IMR-90 (cell line): ENCODE measurements around the gene COL5A1. TPM values are rescaled to one million over a fixed set of nuclear protein-coding genes. Genes with fewer than 3 reads are reported as not detected.

ENCODE experiments used
- ATAC-seq: fragments of 200-7000 bp; cut with Tn5 transposase; 2 replicates; pipeline ENCODE4 v1.9.1; 2020; ENCODE audit warnings: low read depth, mild to moderate bottlenecking, moderate library complexity
- BruUV-seq: library from RNA; stranded (reverse); fragments of 400-500 nt; replicated peaks from 2 replicates; lab custom pipeline; 2021; lab: Mats Ljungman, UMichigan
- CTCF ChIA-PET: fragments of 300-600 bp; formaldehyde crosslinking; extraction: SDS; loops from one replicate; lab custom pipeline; 2021; ENCODE audit warnings: antibody characterized with exemption; lab: Yijun Ruan, JAX
- POLR2A ChIA-PET: fragments of 300-600 bp; sonication (Branson Sonifier 250); formaldehyde crosslinking; loops from one replicate; lab custom pipeline; 2022; ENCODE audit warnings: antibody characterized with exemption; ENCODE audit not compliant: unreplicated experiment; lab: Charles Lee
- DNase-seq: peaks from one replicate; pipeline ENCODE4 v3.0.0; 2013
- H2AFZ ChIP-seq: replicated peaks from 2 replicates; pipeline ENCODE3; 2013; ENCODE audit warnings: low read length, mild to moderate bottlenecking; ENCODE audit not compliant: poor library complexity
- H2AK5ac ChIP-seq: 2 replicates; pipeline ENCODE4 v1.6.1; 2013; ENCODE audit warnings: low read depth, low read length, inconsistent platforms
- H2AK9ac ChIP-seq: replicated peaks from 2 replicates; pipeline ENCODE3; 2013; ENCODE audit warnings: mild to moderate bottlenecking, low read depth, low read length, moderate library complexity; ENCODE audit not compliant: poor library complexity
- H2BK120ac ChIP-seq: 2 replicates; pipeline ENCODE4 v1.6.1; 2013; ENCODE audit warnings: low read depth, low read length, inconsistent platforms
- H2BK15ac ChIP-seq: 3 replicates; pipeline ENCODE4 v1.6.1; 2013; ENCODE audit warnings: low read depth, low read length, inconsistent platforms
- H2BK20ac ChIP-seq: 2 replicates; pipeline ENCODE4 v1.6.1; 2013; ENCODE audit warnings: low read depth, mild to moderate bottlenecking, inconsistent platforms, low read length, moderate library complexity
- H2BK5ac ChIP-seq: 2 replicates; pipeline ENCODE4 v1.6.1; 2013; ENCODE audit warnings: mild to moderate bottlenecking, low read depth, low read length, inconsistent platforms; ENCODE audit not compliant: poor library complexity, severe bottlenecking
- H3K14ac ChIP-seq: replicated peaks from 2 replicates; pipeline ENCODE4 v1.6.1; 2013; ENCODE audit warnings: low read depth, low read length, inconsistent platforms
- H3K18ac ChIP-seq: 2 replicates; pipeline ENCODE4 v1.6.1; 2013; ENCODE audit warnings: low read depth, low read length, control low read depth
- H3K23ac ChIP-seq: 2 replicates; pipeline ENCODE4 v1.6.1; 2013; ENCODE audit warnings: low read depth, low read length, inconsistent platforms
- H3K27ac ChIP-seq: 2 replicates; pipeline ENCODE4 v1.5.1; 2013; ENCODE audit warnings: mild to moderate bottlenecking, control low read depth, low read length; ENCODE audit not compliant: insufficient read depth
- H3K27me3 ChIP-seq: 2 replicates; pipeline ENCODE4 v1.6.1; 2013; ENCODE audit warnings: low read length; ENCODE audit not compliant: control insufficient read depth, insufficient read depth
- H3K36me3 ChIP-seq: 2 replicates; pipeline ENCODE4 v1.6.1; 2013; ENCODE audit warnings: low read length, mixed read lengths; ENCODE audit not compliant: control insufficient read depth, insufficient read depth
- H3K4ac ChIP-seq: 2 replicates; pipeline ENCODE4 v1.6.1; 2013; ENCODE audit warnings: low read depth, low read length, inconsistent platforms
- H3K4me1 ChIP-seq: 2 replicates; pipeline ENCODE4 v1.6.1; 2013; ENCODE audit warnings: low read length, mixed read lengths; ENCODE audit not compliant: control insufficient read depth, insufficient read depth
- H3K4me2 ChIP-seq: 2 replicates; pipeline ENCODE4 v1.6.1; 2013; ENCODE audit warnings: low read depth, mild to moderate bottlenecking, control low read depth, low read length, moderate library complexity
- H3K4me3 ChIP-seq: 2 replicates; pipeline ENCODE4 v1.5.1; 2013; ENCODE audit warnings: low read depth, mild to moderate bottlenecking, control low read depth, low read length, moderate library complexity; ENCODE audit not compliant: insufficient read depth
- H3K56ac ChIP-seq: 2 replicates; pipeline ENCODE4 v1.6.1; 2013; ENCODE audit warnings: low read length, inconsistent platforms; ENCODE audit not compliant: insufficient read depth; ENCODE audit errors: extremely low read depth
- H3K79me1 ChIP-seq, 2 experiments: 2 replicates each; pipeline ENCODE4 v1.6.1; 2013; ENCODE audit warnings: low read length in 2 of 2, inconsistent platforms in 1 of 2, low read depth in 1 of 2
- H3K9ac ChIP-seq: 2 replicates; pipeline ENCODE4 v1.6.1; 2013; ENCODE audit warnings: low read depth, low read length, control low read depth
- H3K9me1 ChIP-seq: 2 replicates; pipeline ENCODE4 v1.6.1; 2013; ENCODE audit warnings: low read length, inconsistent platforms; ENCODE audit not compliant: insufficient read depth
- H3K9me3 ChIP-seq: 2 replicates; pipeline ENCODE4 v1.6.1; 2013; ENCODE audit warnings: low read length; ENCODE audit not compliant: control insufficient read depth, insufficient read depth
- H4K20me1 ChIP-seq: 2 replicates; pipeline ENCODE4 v1.6.1; 2013; ENCODE audit warnings: low read length, inconsistent platforms; ENCODE audit not compliant: insufficient read depth
- H4K5ac ChIP-seq: 2 replicates; pipeline ENCODE4 v1.6.1; 2013; ENCODE audit warnings: mild to moderate bottlenecking, low read depth, low read length, control low read depth
- H4K8ac ChIP-seq, 2 experiments: 2 replicates each; pipeline ENCODE4 v1.6.1; 2013; ENCODE audit warnings: low read depth in 2 of 2, low read length in 2 of 2, control low read depth in 1 of 2, inconsistent platforms in 1 of 2
- H4K91ac ChIP-seq: 2 replicates; pipeline ENCODE4 v1.6.1; 2013; ENCODE audit warnings: low read depth, low read length, inconsistent platforms; ENCODE audit not compliant: insufficient read depth
- BHLHE40 ChIP-seq: fragments of 150-350 bp; IDR thresholded peaks from 2 replicates; pipeline ENCODE4 v1.6.1; 2016; ENCODE audit warnings: mild to moderate bottlenecking, low read depth, low read length
- CEBPB ChIP-seq: IDR thresholded peaks from 2 replicates; pipeline ENCODE4 v1.6.1; 2012; ENCODE audit warnings: low read depth, low read length, improper control_type of control experiment
- CHD1 ChIP-seq: IDR thresholded peaks from 2 replicates; pipeline ENCODE4 v1.6.1; 2012; ENCODE audit warnings: low read depth, low read length, improper control_type of control experiment
- CTCF ChIP-seq: conservative IDR thresholded peaks from 2 replicates; pipeline ENCODE4 v1.5.1; 2012; ENCODE audit warnings: mild to moderate bottlenecking, low read depth, low read length, improper control_type of control experiment
- ELK1 ChIP-seq: fragments of 150-350 bp; IDR thresholded peaks from 2 replicates; pipeline ENCODE4 v1.6.1; 2016; ENCODE audit warnings: low read depth, mild to moderate bottlenecking, low read length, moderate library complexity, borderline replicate concordance
- FOS ChIP-seq: fragments of 150-350 bp; IDR thresholded peaks from 2 replicates; pipeline ENCODE4 v1.6.1; 2016; ENCODE audit warnings: low read depth, low read length
- MAFK ChIP-seq: IDR thresholded peaks from 2 replicates; pipeline ENCODE4 v1.6.1; 2012; ENCODE audit warnings: low read depth, low read length, improper control_type of control experiment
- MAZ ChIP-seq: IDR thresholded peaks from 2 replicates; pipeline ENCODE4 v1.6.1; 2012; ENCODE audit warnings: low read depth, mild to moderate bottlenecking, low read length, improper control_type of control experiment, moderate library complexity, borderline replicate concordance
- MXI1 ChIP-seq: IDR thresholded peaks from 2 replicates; pipeline ENCODE4 v1.6.1; 2012; ENCODE audit warnings: low read depth, mild to moderate bottlenecking, low read length, moderate library complexity, borderline replicate concordance
- NFE2L2 ChIP-seq: fragments of 150-350 bp; IDR thresholded peaks from 2 replicates; pipeline ENCODE4 v1.6.1; 2016; ENCODE audit warnings: low read depth, mild to moderate bottlenecking, low read length
- POLR2A ChIP-seq: IDR thresholded peaks from 2 replicates; pipeline ENCODE4 v1.6.1; 2012; ENCODE audit warnings: mild to moderate bottlenecking, low read depth, low read length
- RAD21 ChIP-seq: IDR thresholded peaks from 2 replicates; pipeline ENCODE4 v1.6.1; 2012; ENCODE audit warnings: low read length, improper control_type of control experiment
- RCOR1 ChIP-seq: IDR thresholded peaks from 2 replicates; pipeline ENCODE4 v1.6.1; 2012; ENCODE audit warnings: mild to moderate bottlenecking, low read length, improper control_type of control experiment; ENCODE audit not compliant: insufficient replicate concordance
- RFX5 ChIP-seq: IDR thresholded peaks from 2 replicates; pipeline ENCODE4 v1.8.0; 2012; ENCODE audit warnings: low read depth, mild to moderate bottlenecking, low read length, moderate library complexity
- SMC3 ChIP-seq: fragments of 150-350 bp; IDR thresholded peaks from 2 replicates; pipeline ENCODE4 v1.6.1; 2016; ENCODE audit warnings: low read depth, mild to moderate bottlenecking, antibody characterized with exemption, low read length, moderate library complexity
- USF2 ChIP-seq: fragments of 150-350 bp; IDR thresholded peaks from 2 replicates; pipeline ENCODE4 v1.6.1; 2017; ENCODE audit warnings: mild to moderate bottlenecking, antibody characterized with exemption, low read length, low read depth
- WGBS, 2 experiments: methylation state at CpG; one replicate each; pipeline versions ENCODE4 v1.1.5 to v1.1.7; 2013; ENCODE audit warnings: missing lambda C conversion rate in 2 of 2; ENCODE audit not compliant: insufficient read length in 1 of 2; ENCODE audit errors: extremely low coverage in 2 of 2; 5-methylcytosine and 5-hydroxymethylcytosine counted together
- dilution Hi-C: fragments of 300-500 bp; cut with HindIII; formaldehyde crosslinking; loops from one replicate; pipeline ENCODE4 v1.14.3; 2018; ENCODE audit warnings: low sequenced_read_pairs; ENCODE audit not compliant: unreplicated experiment
- in situ Hi-C: fragments of 300-500 bp; cut with MboI; formaldehyde crosslinking; loops from 3 replicates; pipeline ENCODE4 v1.14.3; 2019; ENCODE audit warnings: low sequenced_read_pairs, inconsistent platforms, mixed read lengths
- intact Hi-C: fragments of 100-400 bp; cut with micrococcal nuclease; formaldehyde crosslinking; loops from 2 replicates; pipeline ENCODE4 v1.10.0; 2022
- polyA plus RNA-seq, 3 experiments: library from polyadenylated mRNA; depleted of rRNA; stranded (reverse); fragments of >200 nt; gene quantifications; 2 replicates each; pipeline ENCODE4 v1.2.3, GENCODE V29; 2012; ENCODE audit warnings: low replicate concordance in 1 of 3
- total RNA-seq: library from RNA; depleted of rRNA; stranded (reverse); fragments of >200 nt; gene quantifications from 2 replicates; pipeline ENCODE4 v1.2.3, GENCODE V29; 2012

COL5A1 gene
- total and polyA plus RNA-seq, 2 of the 4 experiments (the other 2 are of a cell fraction), result 19.2 to 173 TPM

DNA sequence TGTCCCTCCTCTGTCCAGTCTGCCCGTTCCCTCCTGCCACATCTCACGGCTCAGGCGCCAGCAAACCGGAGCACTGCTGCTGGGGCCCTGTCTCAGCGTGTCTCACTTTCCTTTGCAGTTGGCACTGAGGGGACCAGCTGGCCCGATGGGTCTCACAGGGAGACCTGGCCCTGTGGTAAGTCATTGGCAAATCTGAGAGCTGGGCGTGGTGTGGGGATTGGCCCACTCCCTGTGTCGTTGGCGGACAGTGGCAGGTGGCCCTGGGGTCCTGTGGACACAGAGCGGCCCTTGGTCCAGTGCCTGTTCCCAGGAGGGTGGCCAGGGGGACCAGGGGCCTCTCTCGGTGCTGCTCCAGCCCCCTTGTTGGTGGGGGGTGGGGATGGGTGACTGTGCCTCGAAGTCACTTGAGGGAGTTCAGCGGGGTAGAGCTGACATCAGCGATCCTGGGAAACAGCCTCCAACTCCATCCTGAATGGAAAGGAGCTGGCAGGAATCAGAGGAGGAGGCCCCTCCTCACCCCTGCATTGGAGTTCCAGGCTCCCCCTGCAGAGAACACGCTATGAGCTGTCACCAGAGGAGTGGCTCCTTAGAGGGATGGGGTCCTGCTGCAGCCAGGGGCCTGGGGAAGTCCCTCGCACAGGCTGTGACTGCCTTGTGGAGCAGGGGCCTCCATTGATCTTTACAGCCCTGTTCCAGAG is 111.0 kb downstream of the COL5A1 start:
- no peaks in the 10 kb centered on the region for H3K9me3 ChIP-seq
- no TSS peak for BruUV-seq
- no peak overlapping the region for H4K91ac ChIP-seq
- no peak overlapping the region for H4K5ac ChIP-seq
- DNase-seq (no peak), ATAC-seq (no peak)
- peak overlapping the region; percentile 16 for H2AFZ ChIP-seq
- peaks cover 10% of the 10 kb centered on the region for H3K9me1 ChIP-seq
- H3K79me1 ChIP-seq, result peaks cover 20 to 77% of the 10 kb centered on the region in 2 experiments
- H2BK120ac ChIP-seq, result no peak overlapping the region
- dilution Hi-C loops (no loop called here), intact Hi-C loops (no loop called here), in situ Hi-C loops (no loop called here)
- peaks cover 92% of the 10 kb centered on the region for H3K36me3 ChIP-seq
- no peak overlapping the region for H4K8ac ChIP-seq
- no peak overlapping the region for H3K27ac ChIP-seq
- no peak overlapping the region; the same call in 1 of the 2 replicates for H2AK5ac ChIP-seq
- H2BK20ac ChIP-seq, result no peak overlapping the region
- no peaks in the 10 kb centered on the region for H3K27me3 ChIP-seq
- no peak overlapping the region for H3K4ac ChIP-seq
- H3K14ac ChIP-seq, result no peak overlapping the region
- H2BK15ac ChIP-seq, result no peak overlapping the region
- H3K23ac ChIP-seq, result no peak overlapping the region
- no peak overlapping the region for H3K4me2 ChIP-seq
- no peak overlapping the region for H2BK5ac ChIP-seq
- H3K9ac ChIP-seq, result no peak overlapping the region
- H3K56ac ChIP-seq, result no peak overlapping the region
- H3K4me1 ChIP-seq, result peaks cover 2% of the 10 kb centered on the region; the same call in 1 of the 2 replicates
- no peak overlapping the region for H2AK9ac ChIP-seq
- peaks cover 49% of the 10 kb centered on the region for H4K20me1 ChIP-seq
- H3K4me3 ChIP-seq, result no peak overlapping the region
- 80% methylated on average over 1 of the region's 16 CpGs; no CpG with 5 or more reads in 1 of the 2 experiments for WGBS, 2 experiments
- ChIA-PET POLR2A (no interaction called here), CTCF (no interaction called here)
- no peak for TF ChIP-seq USF2
- TF ChIP-seq RCOR1, result no peak
- no peak for TF ChIP-seq POLR2A
- no peak for TF ChIP-seq ELK1
- no peak for TF ChIP-seq CEBPB
- no peak for TF ChIP-seq MAZ
- no peak for TF ChIP-seq RAD21
- no peak for TF ChIP-seq BHLHE40
- TF ChIP-seq FOS, result no peak
- no peak for TF ChIP-seq NFE2L2
- TF ChIP-seq CTCF, result no peak
- no peak for TF ChIP-seq RFX5
- TF ChIP-seq SMC3, result no peak
- TF ChIP-seq CHD1, result no peak
- TF ChIP-seq MAFK, result no peak
- TF ChIP-seq MXI1, result no peak
- H3K18ac ChIP-seq, result no peak overlapping the region
